HPDE6-E6E7 (cell line): ENCODE data around the gene EXOC1L.

Experiments
- DNase-seq: peaks from one replicate; pipeline ENCODE4 v3.0.0; 2011; ENCODE audit warnings: missing footprints; ENCODE audit errors: extremely low spot score

EXOC1L gene

GRCh38 chr4:55884093-55884850 lies 64.7 kb downstream of the EXOC1L start:
- no peak for DNase-seq

DNA sequence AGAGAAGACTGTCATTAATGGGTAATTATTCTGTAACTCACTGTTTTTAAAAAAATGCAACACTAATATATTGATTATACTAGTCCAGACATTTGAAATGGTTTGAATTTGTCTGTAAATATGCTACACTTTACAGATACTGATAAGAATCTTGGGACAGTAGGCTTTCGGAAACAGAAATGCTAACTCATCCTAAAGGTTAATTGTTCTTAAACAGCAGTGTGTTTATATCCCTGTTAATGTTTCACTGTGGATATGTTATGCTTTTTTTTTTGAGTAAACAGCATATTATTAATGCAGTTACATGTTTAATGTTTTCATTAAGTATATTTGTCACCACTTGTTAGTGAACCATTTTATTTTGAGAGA lies 65.2 kb downstream of the EXOC1L start:
- no peak for DNase-seq
